ENCODE results near the gene SLC5A4. TPM values are rescaled to one million over a fixed set of nuclear protein-coding genes. Genes with fewer than 3 reads are reported as not detected.

SLC5A4 gene
- total RNA-seq, 1 experiment from 2014 or later = not detected

- intact Hi-C loops (cut with micrococcal nuclease; ENCODE audit: unreplicated experiment) = no loop called here
- H3K4me1 Mint-ChIP-seq (ENCODE audit: low read depth, unreplicated experiment) = peaks cover 18% of the 10 kb centered on the region
- DNase-seq = no peak
- no peak overlapping the region for H3K27ac Mint-ChIP-seq (ENCODE audit: unreplicated experiment)
- H3K27me3 Mint-ChIP-seq (ENCODE audit: unreplicated experiment) = peaks cover 49% of the 10 kb centered on the region
- H3K36me3 Mint-ChIP-seq (ENCODE audit: insufficient read depth, unreplicated experiment) = no peaks in the 10 kb centered on the region
- H3K4me3 Mint-ChIP-seq (ENCODE audit: low read depth, unreplicated experiment) = no peak overlapping the region
- H3K9me3 Mint-ChIP-seq (ENCODE audit: low read depth, unreplicated experiment) = no peaks in the 10 kb centered on the region
- BruUV-seq (replicated peaks) = no TSS peak
- CTCF ChIA-PET = no interaction called here
- TF ChIP-seq CTCF (IDR thresholded peaks at IDR 0.05; ENCODE audit: unreplicated experiment) = no peak
Measured at GRCh38 chr22:32249231-32249630, 5.9 kb downstream of the SLC5A4 start.

- Mint-ChIP-seq H3K9me3 (ENCODE audit: low read depth, unreplicated experiment) (no peaks in the 10 kb centered on the region), H3K36me3 (ENCODE audit: insufficient read depth, unreplicated experiment) (no peaks in the 10 kb centered on the region), H3K27me3 (ENCODE audit: unreplicated experiment) (peaks cover 42% of the 10 kb centered on the region), H3K4me3 (ENCODE audit: low read depth, unreplicated experiment) (no peak overlapping the region), H3K4me1 (ENCODE audit: low read depth, unreplicated experiment) (peaks cover 18% of the 10 kb centered on the region), H3K27ac (ENCODE audit: unreplicated experiment) (no peak overlapping the region)
- TF ChIP-seq CTCF (IDR thresholded peaks at IDR 0.05; ENCODE audit: unreplicated experiment) = no peak
- CTCF ChIA-PET = no interaction called here
- no TSS peak for BruUV-seq (replicated peaks)
- no peak for DNase-seq
- intact Hi-C loops (cut with micrococcal nuclease; ENCODE audit: unreplicated experiment) = no loop called here
Measured at GRCh38 chr22:32248276-32248675, 6.9 kb downstream of the SLC5A4 start.

- no peaks in the 10 kb centered on the region for H3K36me3 Mint-ChIP-seq (ENCODE audit: insufficient read depth, unreplicated experiment)
- intact Hi-C loops (cut with micrococcal nuclease; ENCODE audit: unreplicated experiment) = no loop called here
- H3K9me3 Mint-ChIP-seq (ENCODE audit: low read depth, unreplicated experiment) = no peaks in the 10 kb centered on the region
- no peak for TF ChIP-seq CTCF (IDR thresholded peaks at IDR 0.05; ENCODE audit: unreplicated experiment)
- H3K4me1 Mint-ChIP-seq (ENCODE audit: low read depth, unreplicated experiment) = peaks cover 18% of the 10 kb centered on the region
- H3K27me3 Mint-ChIP-seq (ENCODE audit: unreplicated experiment) = peaks cover 36% of the 10 kb centered on the region
- DNase-seq = no peak
- no peak overlapping the region for H3K27ac Mint-ChIP-seq (ENCODE audit: unreplicated experiment)
- H3K4me3 Mint-ChIP-seq (ENCODE audit: low read depth, unreplicated experiment) = no peak overlapping the region
- CTCF ChIA-PET = no interaction called here
- BruUV-seq (replicated peaks) = no TSS peak
Measured at GRCh38 chr22:32246166-32246565, 9.0 kb downstream of the SLC5A4 start.

- Mint-ChIP-seq H3K36me3 (ENCODE audit: insufficient read depth, unreplicated experiment) (no peaks in the 10 kb centered on the region), H3K4me3 (ENCODE audit: low read depth, unreplicated experiment) (no peak overlapping the region), H3K27me3 (ENCODE audit: unreplicated experiment) (peaks cover 24% of the 10 kb centered on the region), H3K4me1 (ENCODE audit: low read depth, unreplicated experiment) (peaks cover 18% of the 10 kb centered on the region), H3K27ac (ENCODE audit: unreplicated experiment) (no peak overlapping the region), H3K9me3 (ENCODE audit: low read depth, unreplicated experiment) (no peaks in the 10 kb centered on the region)
- no TSS peak for BruUV-seq (replicated peaks)
- no peak for TF ChIP-seq CTCF (IDR thresholded peaks at IDR 0.05; ENCODE audit: unreplicated experiment)
- DNase-seq = no peak
- CTCF ChIA-PET = no interaction called here
- intact Hi-C loops (cut with micrococcal nuclease; ENCODE audit: unreplicated experiment) = no loop called here
Measured at GRCh38 chr22:32245042-32245441, 10.1 kb downstream of the SLC5A4 start.

GRCh38 chr22:32244547-32244946, 10.6 kb downstream of the SLC5A4 start:
- CTCF ChIA-PET = no interaction called here
- Mint-ChIP-seq H3K4me3 (ENCODE audit: low read depth, unreplicated experiment) (no peak overlapping the region), H3K36me3 (ENCODE audit: insufficient read depth, unreplicated experiment) (no peaks in the 10 kb centered on the region), H3K4me1 (ENCODE audit: low read depth, unreplicated experiment) (peaks cover 18% of the 10 kb centered on the region), H3K27ac (ENCODE audit: unreplicated experiment) (no peak overlapping the region), H3K9me3 (ENCODE audit: low read depth, unreplicated experiment) (no peaks in the 10 kb centered on the region), H3K27me3 (ENCODE audit: unreplicated experiment) (peaks cover 20% of the 10 kb centered on the region)
- no peak for DNase-seq
- no TSS peak for BruUV-seq (replicated peaks)
- intact Hi-C loops (cut with micrococcal nuclease; ENCODE audit: unreplicated experiment) = no loop called here
- no peak for TF ChIP-seq CTCF (IDR thresholded peaks at IDR 0.05; ENCODE audit: unreplicated experiment)

Measured in Calu3 (cell line).